H9 (cell line): ENCODE data around the gene CASP12. TPM values are rescaled to one million over a fixed set of nuclear protein-coding genes. Genes with fewer than 3 reads are reported as not detected.

ENCODE experiments used
- DNase-seq: peaks from one replicate; pipeline ENCODE4 v3.0.0-alpha.2; 2017
- H2AFZ ChIP-seq: one replicate; pipeline ENCODE4 v1.6.1; 2013; ENCODE audit warnings: mild to moderate bottlenecking, low read length, control low read depth, moderate library complexity
- H2AK5ac ChIP-seq: 2 replicates; pipeline ENCODE4 v1.6.1; 2013; ENCODE audit warnings: low read length, control low read depth, mixed read lengths; ENCODE audit not compliant: insufficient read length
- H2BK120ac ChIP-seq: one replicate; pipeline ENCODE4 v1.6.1; 2013; ENCODE audit warnings: low read depth, mild to moderate bottlenecking, low read length, control low read depth, inconsistent platforms; ENCODE audit not compliant: poor library complexity, severe bottlenecking
- H2BK12ac ChIP-seq: 2 replicates; pipeline ENCODE4 v1.6.1; 2013; ENCODE audit warnings: low read length, control low read depth, mixed read lengths, low read depth; ENCODE audit not compliant: insufficient read length
- H2BK15ac ChIP-seq: 2 replicates; pipeline ENCODE4 v1.6.1; 2013; ENCODE audit warnings: low read depth, low read length, control low read depth
- H2BK20ac ChIP-seq: one replicate; pipeline ENCODE4 v1.6.1; 2013; ENCODE audit warnings: low read depth, mild to moderate bottlenecking, low read length, control low read depth, inconsistent platforms; ENCODE audit not compliant: poor library complexity, severe bottlenecking
- H2BK5ac ChIP-seq: 2 replicates; pipeline ENCODE4 v1.6.1; 2013; ENCODE audit warnings: low read length, control low read depth, mixed read lengths; ENCODE audit not compliant: insufficient read length
- H3K14ac ChIP-seq: 2 replicates; pipeline ENCODE4 v1.6.1; 2013; ENCODE audit warnings: low read length, control low read depth; ENCODE audit not compliant: insufficient read depth
- H3K18ac ChIP-seq: 2 replicates; pipeline ENCODE4 v1.6.1; 2013; ENCODE audit warnings: low read depth, mild to moderate bottlenecking, mixed read lengths, low read length, control low read depth; ENCODE audit not compliant: insufficient read length
- H3K23ac ChIP-seq: 2 replicates; pipeline ENCODE4 v1.6.1; 2013; ENCODE audit warnings: low read length, control low read depth, mixed read lengths, low read depth; ENCODE audit not compliant: insufficient read length
- H3K23me2 ChIP-seq: 2 replicates; pipeline ENCODE4 v1.6.1; 2013; ENCODE audit warnings: low read depth, mild to moderate bottlenecking, mixed read lengths, low read length, control low read depth; ENCODE audit not compliant: insufficient read length, poor library complexity, severe bottlenecking
- H3K27ac ChIP-seq: 2 replicates; pipeline ENCODE4 v1.5.1; 2013; ENCODE audit warnings: low read length, control low read depth, mixed read lengths, low read depth; ENCODE audit not compliant: insufficient read length
- H3K27me3 ChIP-seq: 2 replicates; pipeline ENCODE4 v1.6.1; 2013; ENCODE audit warnings: low read length, control low read depth, inconsistent platforms; ENCODE audit not compliant: insufficient read depth
- H3K4ac ChIP-seq: 2 replicates; pipeline ENCODE4 v1.6.1; 2013; ENCODE audit warnings: low read depth, mild to moderate bottlenecking, control low read depth, inconsistent platforms, low read length, moderate library complexity
- H3K4me1 ChIP-seq: 2 replicates; pipeline ENCODE4 v1.6.1; 2013; ENCODE audit warnings: low read length, control low read depth, inconsistent platforms; ENCODE audit not compliant: insufficient read depth
- H3K4me2 ChIP-seq: 2 replicates; pipeline ENCODE4 v1.6.1; 2013; ENCODE audit warnings: low read length, control low read depth, mixed read lengths; ENCODE audit not compliant: insufficient read length, insufficient read depth
- H3K56ac ChIP-seq: 2 replicates; pipeline ENCODE4 v1.6.1; 2013; ENCODE audit warnings: low read depth, mild to moderate bottlenecking, mixed read lengths, low read length, control low read depth; ENCODE audit not compliant: insufficient read length
- H3K79me1 ChIP-seq: 2 replicates; pipeline ENCODE4 v1.6.1; 2013; ENCODE audit warnings: low read depth, mild to moderate bottlenecking, moderate library complexity, low read length, control low read depth, inconsistent platforms; ENCODE audit not compliant: insufficient read depth, poor library complexity, severe bottlenecking
- H3K79me2 ChIP-seq: 2 replicates; pipeline ENCODE4 v1.6.1; 2013; ENCODE audit warnings: low read length, control low read depth, inconsistent platforms; ENCODE audit not compliant: insufficient read depth
- H3K9ac ChIP-seq: 2 replicates; pipeline ENCODE4 v1.6.1; 2013; ENCODE audit warnings: low read length, control low read depth, mixed read lengths; ENCODE audit not compliant: insufficient read length; ENCODE audit errors: extremely low read depth
- H3K9me3 ChIP-seq: one replicate; pipeline ENCODE4 v1.6.1; 2013; ENCODE audit warnings: low read depth, low read length, inconsistent platforms; ENCODE audit not compliant: control insufficient read depth
- H3T11ph ChIP-seq: one replicate; pipeline ENCODE4 v1.6.1; 2013; ENCODE audit warnings: mild to moderate bottlenecking, low read length, control low read depth, inconsistent platforms
- H4K20me1 ChIP-seq: one replicate; pipeline ENCODE4 v1.6.1; 2013; ENCODE audit not compliant: control insufficient read depth, insufficient read length, insufficient read depth
- H4K5ac ChIP-seq: 2 replicates; pipeline ENCODE4 v1.6.1; 2013; ENCODE audit warnings: low read depth, mild to moderate bottlenecking, mixed read lengths, low read length, control low read depth; ENCODE audit not compliant: insufficient read length
- H4K8ac ChIP-seq: replicated peaks from 2 replicates; pipeline ENCODE4 v1.6.1; 2013; ENCODE audit warnings: low read length, control low read depth, mixed read lengths, low read depth; ENCODE audit not compliant: insufficient read length
- H4K91ac ChIP-seq: 2 replicates; pipeline ENCODE4 v1.6.1; 2013; ENCODE audit warnings: low read depth, mild to moderate bottlenecking, moderate library complexity, mixed read lengths, low read length, control low read depth; ENCODE audit not compliant: insufficient read length
- H3K27ac Mint-ChIP-seq, 3 experiments: 2 replicates in 2 of 3; 3 replicates in 1 of 3; pipeline ENCODE4 v1.8.0; 2020 to 2021; ENCODE audit warnings: mixed read lengths in 3 of 3, mild to moderate bottlenecking in 1 of 3, moderate library complexity in 1 of 3
- H3K27me3 Mint-ChIP-seq: 2 replicates; pipeline ENCODE4 v1.8.0; 2021; ENCODE audit warnings: low read depth, mild to moderate bottlenecking, moderate library complexity, mixed read lengths
- H3K36me3 Mint-ChIP-seq, 3 experiments: 2 replicates in 2 of 3; 3 replicates in 1 of 3; pipeline ENCODE4 v1.8.0; 2020 to 2021; ENCODE audit warnings: low read depth in 3 of 3, mixed read lengths in 3 of 3; ENCODE audit not compliant: insufficient read depth in 1 of 3
- H3K4me1 Mint-ChIP-seq, 2 experiments: 2 replicates each; pipeline ENCODE4 v1.8.0; 2020; ENCODE audit warnings: mixed read lengths in 2 of 2
- H3K4me3 Mint-ChIP-seq, 2 experiments: 2 replicates in 1 of 2; 3 replicates in 1 of 2; pipeline ENCODE4 v1.8.0; 2020 to 2021; ENCODE audit warnings: mild to moderate bottlenecking in 2 of 2, mixed read lengths in 2 of 2, moderate library complexity in 1 of 2
- H3K9me3 Mint-ChIP-seq, 2 experiments: 2 replicates in 1 of 2; 3 replicates in 1 of 2; pipeline ENCODE4 v1.8.0; 2020; ENCODE audit warnings: mild to moderate bottlenecking in 2 of 2, mixed read lengths in 2 of 2, moderate library complexity in 1 of 2
- WGBS: extraction: QIAGEN DNeasy Blood & Tissue Kit; methylation state at CpG from one replicate; pipeline ENCODE4 v1.1.7; 2013; ENCODE audit warnings: missing lambda C conversion rate, low lambda C conversion rate, mixed read lengths; ENCODE audit not compliant: insufficient read length; ENCODE audit errors: extremely low coverage; 5-methylcytosine and 5-hydroxymethylcytosine counted together
- total RNA-seq: library from RNA; stranded (reverse); gene quantifications from 2 replicates; pipeline ENCODE4 v1.2.1, GENCODE V29; 2021
- TF ChIP-seq, protein P1 (sequence below): fragments of 200-600 bp; sonication (generic); conservative IDR thresholded peaks from 3 replicates; pipeline ENCODE4 v1.8.0; 2021; ENCODE audit warnings: antibody characterized with exemption, mild to moderate bottlenecking

CASP12 gene
- total RNA-seq, 1 experiment from 2014 or later: not detected

DNA sequence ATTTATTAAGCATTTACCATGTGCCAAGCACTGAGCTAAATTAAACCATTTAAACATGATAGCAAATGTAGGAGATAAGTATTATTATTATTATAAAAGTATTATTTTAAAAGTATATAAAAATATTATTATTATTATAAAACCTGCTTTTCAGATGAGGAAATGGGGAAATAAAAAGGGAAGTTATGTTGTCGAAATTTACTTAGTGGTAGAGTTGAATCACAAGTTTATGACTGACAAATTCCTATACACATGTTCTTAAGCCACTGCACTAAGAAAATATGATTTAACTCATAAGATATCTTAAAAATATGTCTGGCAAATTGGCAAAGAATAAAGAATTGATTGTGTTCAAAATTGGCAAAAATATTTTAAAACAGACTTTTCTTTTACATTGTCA, 53.8 kb downstream of the CASP12 start:
- Histone ChIP-seq H3K79me1 (no peaks in the 10 kb centered on the region), H3K4me2 (no peak overlapping the region), H2BK12ac (no peak overlapping the region), H3T11ph (no peak overlapping the region), H3K4me1 (no peaks in the 10 kb centered on the region; the same call in 1 of the 2 replicates), H2BK5ac (no peak overlapping the region), H2BK15ac (no peak overlapping the region), H3K27ac (no peak overlapping the region), H4K91ac (no peak overlapping the region), H2BK20ac (no peak overlapping the region), H4K20me1 (no peaks in the 10 kb centered on the region), H3K4ac (no peak overlapping the region), H3K9ac (no peak overlapping the region), H2BK120ac (no peak overlapping the region), H3K23me2 (no peaks in the 10 kb centered on the region), H3K27me3 (no peaks in the 10 kb centered on the region), H3K14ac (no peak overlapping the region), H2AFZ (no peak overlapping the region), H2AK5ac (no peak overlapping the region), H3K23ac (no peak overlapping the region), H3K9me3 (no peaks in the 10 kb centered on the region), H4K8ac (no peak overlapping the region), H3K79me2 (no peaks in the 10 kb centered on the region), H3K18ac (no peak overlapping the region), H4K5ac (no peak overlapping the region), H3K56ac (no peak overlapping the region)
- H3K9me3 Mint-ChIP-seq: peaks cover 3% of the 10 kb centered on the region in 2 experiments; a peak in 3 of 5 replicates
- no peak overlapping the region for H3K4me3 Mint-ChIP-seq
- no peak for DNase-seq
- peaks cover 0 to 9% (median 2%) of the 10 kb centered on the region in 3 experiments; a peak in 4 of 7 replicates for H3K36me3 Mint-ChIP-seq
- no peaks in the 10 kb centered on the region for H3K27me3 Mint-ChIP-seq
- peaks cover 4% of the 10 kb centered on the region in 2 experiments; a peak in 1 of 4 replicates for H3K4me1 Mint-ChIP-seq
- no CpG with 5 or more reads among the region's 1 CpG for WGBS
- no peak overlapping the region for H3K27ac Mint-ChIP-seq
- TF ChIP-seq, protein P1, sequence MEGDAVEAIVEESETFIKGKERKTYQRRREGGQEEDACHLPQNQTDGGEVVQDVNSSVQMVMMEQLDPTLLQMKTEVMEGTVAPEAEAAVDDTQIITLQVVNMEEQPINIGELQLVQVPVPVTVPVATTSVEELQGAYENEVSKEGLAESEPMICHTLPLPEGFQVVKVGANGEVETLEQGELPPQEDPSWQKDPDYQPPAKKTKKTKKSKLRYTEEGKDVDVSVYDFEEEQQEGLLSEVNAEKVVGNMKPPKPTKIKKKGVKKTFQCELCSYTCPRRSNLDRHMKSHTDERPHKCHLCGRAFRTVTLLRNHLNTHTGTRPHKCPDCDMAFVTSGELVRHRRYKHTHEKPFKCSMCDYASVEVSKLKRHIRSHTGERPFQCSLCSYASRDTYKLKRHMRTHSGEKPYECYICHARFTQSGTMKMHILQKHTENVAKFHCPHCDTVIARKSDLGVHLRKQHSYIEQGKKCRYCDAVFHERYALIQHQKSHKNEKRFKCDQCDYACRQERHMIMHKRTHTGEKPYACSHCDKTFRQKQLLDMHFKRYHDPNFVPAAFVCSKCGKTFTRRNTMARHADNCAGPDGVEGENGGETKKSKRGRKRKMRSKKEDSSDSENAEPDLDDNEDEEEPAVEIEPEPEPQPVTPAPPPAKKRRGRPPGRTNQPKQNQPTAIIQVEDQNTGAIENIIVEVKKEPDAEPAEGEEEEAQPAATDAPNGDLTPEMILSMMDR: no peak
